HG02938 (cell line): Measurements from ENCODE around the gene KRT72.

Experiments used
- ATAC-seq: cut with Tn5 transposase; IDR thresholded peaks from one replicate; pipeline ENCODE4 v1.9.1; 2021; ENCODE audit warnings: mild to moderate bottlenecking, moderate library complexity; ENCODE audit not compliant: unreplicated experiment

Gene KRT72

GRCh38 chr12:52630599-52631200 is 29.4 kb upstream of the KRT72 start:
- no peak for ATAC-seq

GRCh38 chr12:52630008-52630500 is 28.8 kb upstream of the KRT72 start:
- ATAC-seq, result no peak

GRCh38 chr12:52629281-52630007 is 28.2 kb upstream of the KRT72 start:
- no peak for ATAC-seq

- ATAC-seq, result no peak
Measured at GRCh38 chr12:52628841-52629240, 27.6 kb upstream of the KRT72 start.

- ATAC-seq, result no peak
Measured at GRCh38 chr12:52628111-52628507, 26.8 kb upstream of the KRT72 start.

GRCh38 chr12:52627395-52628110 is 26.3 kb upstream of the KRT72 start:
- no peak for ATAC-seq

GRCh38 chr12:52622349-52622748 is 21.1 kb upstream of the KRT72 start:
- no peak for ATAC-seq

GRCh38 chr12:52618866-52619265 is 17.6 kb upstream of the KRT72 start:
- ATAC-seq, result no peak

- no peak for ATAC-seq
Measured at GRCh38 chr12:52618216-52618615, 17.0 kb upstream of the KRT72 start, which contains the start of gene KRT73. Gene KRT73 (minus strand): TSS chr12:52618559. CDS start chr12:52618524, 35 bp downstream.

- ATAC-seq, result no peak
Measured at GRCh38 chr12:52617403-52617785, 16.1 kb upstream of the KRT72 start.

- ATAC-seq, result no peak
Measured at GRCh38 chr12:52616680-52617402, 15.6 kb upstream of the KRT72 start.

- ATAC-seq, result no peak
Measured at GRCh38 chr12:52615912-52616311, 14.6 kb upstream of the KRT72 start.

- ATAC-seq, result no peak
Measured at GRCh38 chr12:52615208-52615868, 14.1 kb upstream of the KRT72 start.

- ATAC-seq, result no peak
Measured at GRCh38 chr12:52614381-52615207, 13.3 kb upstream of the KRT72 start.

GRCh38 chr12:52613384-52614030 is 12.2 kb upstream of the KRT72 start:
- ATAC-seq, result no peak

- no peak for ATAC-seq
Measured at GRCh38 chr12:52612431-52613383, 11.4 kb upstream of the KRT72 start.

GRCh38 chr12:52611080-52611468 is 9.8 kb upstream of the KRT72 start:
- no peak for ATAC-seq
